Neural progenitor cell (in vitro differentiated cells): ENCODE measurements around the gene PNLIPRP1.

Experiments used
- CTCF ChIP-seq: fragments of 200-600 bp; sonication (generic); IDR thresholded peaks from 2 replicates; pipeline ENCODE4 v1.5.1; 2017; ENCODE audit warnings: antibody characterized with exemption, mild to moderate bottlenecking
- EZH2 ChIP-seq: fragments of 200-600 bp; sonication (generic); IDR thresholded peaks from 2 replicates; pipeline ENCODE4 v1.6.1; 2017; ENCODE audit warnings: antibody characterized with exemption, mild to moderate bottlenecking, moderate library complexity
- EZH2phosphoT487 ChIP-seq: fragments of 200-600 bp; sonication (generic); IDR thresholded peaks from 2 replicates; pipeline ENCODE4 v1.6.1; 2017; ENCODE audit warnings: antibody characterized with exemption

DNA sequence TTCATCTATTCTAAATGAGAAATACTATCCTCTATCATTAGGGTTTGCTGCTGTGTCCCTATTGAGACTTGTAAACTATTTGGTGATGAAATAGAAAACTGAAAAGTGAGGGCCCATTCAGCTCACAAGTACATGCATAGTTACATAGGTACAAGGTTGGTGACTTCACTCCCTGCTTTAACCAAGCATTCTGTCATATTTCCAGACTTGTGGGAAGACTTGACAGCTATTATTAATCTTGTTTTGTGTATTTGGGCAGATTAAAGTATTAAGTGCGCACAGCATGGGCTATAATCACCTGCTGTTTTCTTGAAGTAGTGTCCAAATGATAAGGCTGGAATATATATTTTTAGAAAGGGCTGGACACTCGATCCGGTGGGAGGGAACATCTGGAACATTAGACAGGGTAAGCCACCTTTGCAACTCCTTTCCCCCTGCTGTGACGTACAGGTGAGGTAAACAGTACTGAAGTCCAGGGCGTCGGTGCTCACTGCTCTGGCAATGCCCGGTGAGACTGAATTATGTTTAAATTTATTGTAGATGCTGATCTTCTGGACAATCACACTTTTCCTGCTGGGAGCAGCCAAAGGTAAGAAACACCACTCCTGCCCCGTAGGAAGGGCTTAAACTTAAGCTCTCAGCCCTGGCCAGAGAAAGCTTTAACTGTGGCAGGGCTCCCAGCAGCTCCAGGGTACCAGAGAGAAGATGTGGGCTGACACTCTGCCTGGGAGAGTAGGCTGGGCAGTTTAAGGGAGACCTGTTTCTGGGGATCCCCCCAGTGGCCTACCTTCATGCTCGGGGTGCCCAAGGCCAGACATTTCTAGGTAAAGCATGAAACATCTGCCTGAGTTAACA, at the start of gene PNLIPRP1:
- TF ChIP-seq CTCF, result no peak
- no peak for TF ChIP-seq EZH2
- no peak for TF ChIP-seq EZH2phosphoT487
